GM23248 (cell line): ENCODE data around the gene ZNHIT3.

Experiments
- EZH2 ChIP-seq: fragments of 200-600 bp; sonication (generic); IDR thresholded peaks from 2 replicates; pipeline ENCODE4 v1.6.1; 2018; ENCODE audit warnings: antibody characterized with exemption, mild to moderate bottlenecking; ENCODE audit not compliant: insufficient read depth, poor library complexity, severe bottlenecking
- EZH2phosphoT487 ChIP-seq: fragments of 200-600 bp; sonication (generic); IDR thresholded peaks from 2 replicates; pipeline ENCODE4 v1.6.1; 2018; ENCODE audit warnings: antibody characterized with exemption, moderate library complexity, mild to moderate bottlenecking, low read depth; ENCODE audit not compliant: insufficient read depth

DNA sequence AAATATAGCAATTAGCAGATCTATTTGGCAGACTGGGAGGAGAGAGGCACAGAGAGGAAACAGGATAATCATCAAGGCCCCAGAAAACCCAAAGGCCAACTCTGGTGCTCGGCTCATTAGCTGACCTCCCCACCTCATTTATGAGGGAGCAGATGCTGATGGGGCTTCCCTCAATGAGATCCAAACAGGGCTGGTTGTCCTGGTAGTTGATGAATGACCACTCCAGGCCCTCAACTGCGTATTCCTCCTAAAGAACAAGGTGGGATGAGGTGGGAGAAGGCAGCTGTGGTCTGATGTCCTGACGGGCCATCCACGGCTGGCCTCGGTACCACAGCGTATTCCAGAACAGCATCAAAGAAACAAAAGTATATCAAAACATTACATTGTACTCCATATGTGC lies 20.8 kb downstream of the ZNHIT3 start:
- TF ChIP-seq EZH2 (no peak), EZH2phosphoT487 (no peak)
